ENCODE measurements around the gene DHX58. TPM values are rescaled to one million over a fixed set of nuclear protein-coding genes. Genes with fewer than 3 reads are reported as not detected.

DHX58 gene
- total RNA-seq, 4 donors from 2014 or later = 1.1 to 4.4 (median 3.1) TPM

DNA sequence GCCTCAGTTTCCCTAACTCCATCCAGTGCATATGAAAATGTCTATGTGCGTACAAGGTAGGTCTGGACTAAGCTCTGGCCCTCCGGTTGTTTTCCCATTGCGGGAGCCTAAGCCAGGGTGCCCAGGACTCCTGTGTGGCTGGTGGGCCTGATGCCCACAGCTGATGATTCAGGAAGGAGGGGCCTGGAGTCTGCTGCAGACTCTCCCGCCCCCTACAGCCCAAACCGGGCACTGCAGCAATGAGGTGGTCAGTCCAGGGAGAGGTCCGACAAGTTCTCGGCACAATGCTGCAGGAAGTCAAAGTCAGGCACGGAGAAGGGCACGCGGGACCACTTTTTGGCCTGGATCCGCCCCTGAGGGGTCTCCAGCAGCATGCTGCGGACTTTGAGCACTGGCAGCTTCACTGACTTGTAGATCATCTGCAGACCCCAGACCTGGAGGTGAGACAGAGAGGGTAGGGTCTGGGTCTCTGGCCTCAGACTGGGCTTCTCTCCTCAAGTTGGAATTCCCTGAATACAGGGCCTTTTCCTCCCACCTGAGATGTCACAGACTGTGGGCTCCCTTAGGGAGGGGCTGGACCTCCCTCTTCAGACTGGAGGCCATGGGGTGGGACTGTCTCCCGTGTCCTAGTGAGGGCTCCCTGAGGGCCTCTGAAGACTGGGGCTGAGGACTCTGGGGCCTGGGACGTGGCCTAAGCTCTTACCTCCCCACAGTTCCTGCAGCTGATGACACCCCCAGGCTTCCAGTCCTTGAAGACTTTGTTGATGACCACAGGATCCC, 10.8 kb downstream of the DHX58 start:
- H3K27me3 ChIP-seq = peaks cover 0 to 11% (median 8%) of the 10 kb centered on the region in 3 donors
- TF ChIP-seq, protein P1, sequence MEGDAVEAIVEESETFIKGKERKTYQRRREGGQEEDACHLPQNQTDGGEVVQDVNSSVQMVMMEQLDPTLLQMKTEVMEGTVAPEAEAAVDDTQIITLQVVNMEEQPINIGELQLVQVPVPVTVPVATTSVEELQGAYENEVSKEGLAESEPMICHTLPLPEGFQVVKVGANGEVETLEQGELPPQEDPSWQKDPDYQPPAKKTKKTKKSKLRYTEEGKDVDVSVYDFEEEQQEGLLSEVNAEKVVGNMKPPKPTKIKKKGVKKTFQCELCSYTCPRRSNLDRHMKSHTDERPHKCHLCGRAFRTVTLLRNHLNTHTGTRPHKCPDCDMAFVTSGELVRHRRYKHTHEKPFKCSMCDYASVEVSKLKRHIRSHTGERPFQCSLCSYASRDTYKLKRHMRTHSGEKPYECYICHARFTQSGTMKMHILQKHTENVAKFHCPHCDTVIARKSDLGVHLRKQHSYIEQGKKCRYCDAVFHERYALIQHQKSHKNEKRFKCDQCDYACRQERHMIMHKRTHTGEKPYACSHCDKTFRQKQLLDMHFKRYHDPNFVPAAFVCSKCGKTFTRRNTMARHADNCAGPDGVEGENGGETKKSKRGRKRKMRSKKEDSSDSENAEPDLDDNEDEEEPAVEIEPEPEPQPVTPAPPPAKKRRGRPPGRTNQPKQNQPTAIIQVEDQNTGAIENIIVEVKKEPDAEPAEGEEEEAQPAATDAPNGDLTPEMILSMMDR (IDR thresholded peaks at IDR 0.05 in 4 of 5, conservative IDR thresholded peaks at IDR 0.05 in 1 of 5) = peak; percentile 89 to 96 (median 93)
- no peak for TF ChIP-seq POLR2A (IDR thresholded peaks at IDR 0.05)
- H3K27ac ChIP-seq = no peak overlapping the region
- intact Hi-C loops (cut with DNase I; ENCODE audit: low total_unique reads) (loop anchor here (1.0 kb wide), 3 partner anchors 34 to 135 kb away; partner anchors contain the start of gene CNP), in situ Hi-C loops (cut with MboI; ENCODE audit: low sequenced_read_pairs in 4 of 4) (loop anchor here in 3 of 4 donors (5.0 to 10.0 kb wide), 2 partner anchors 34 to 77 kb away; partner anchors contain the start of gene NKIRAS2 (in 1 of the 3))
- H3K9me3 ChIP-seq = no peaks in the 10 kb centered on the region
- H3K4me1 ChIP-seq = peaks cover 12 to 15% of the 10 kb centered on the region in 2 donors
- peak overlapping the region in 1 of 4 donors; percentile 9 for H3K4me3 ChIP-seq
- ATAC-seq (peak; percentile 85 to 96), DNase-seq (peak; percentile 37 to 83)
- H3K36me3 ChIP-seq = no peaks in the 10 kb centered on the region

- intact Hi-C loops (cut with DNase I; ENCODE audit: low total_unique reads) (no loop called here), in situ Hi-C loops (cut with MboI; ENCODE audit: low sequenced_read_pairs in 4 of 4) (no loop called here)
- Histone ChIP-seq H3K27me3 (peaks cover 0 to 11% (median 8%) of the 10 kb centered on the region in 3 donors), H3K4me3 (no peak overlapping the region), H3K27ac (no peak overlapping the region), H3K9me3 (no peaks in the 10 kb centered on the region), H3K4me1 (peaks cover 12 to 22% of the 10 kb centered on the region in 2 donors), H3K36me3 (no peaks in the 10 kb centered on the region)
- no peak for DNase-seq
- TF ChIP-seq, protein P1 (IDR thresholded peaks at IDR 0.05 in 4 of 5, conservative IDR thresholded peaks at IDR 0.05 in 1 of 5) = no peak
- TF ChIP-seq POLR2A (IDR thresholded peaks at IDR 0.05) = no peak
- ATAC-seq = no peak
Observed at GRCh38 chr17:42098730-42099399, 13.6 kb downstream of the DHX58 start.

DNA sequence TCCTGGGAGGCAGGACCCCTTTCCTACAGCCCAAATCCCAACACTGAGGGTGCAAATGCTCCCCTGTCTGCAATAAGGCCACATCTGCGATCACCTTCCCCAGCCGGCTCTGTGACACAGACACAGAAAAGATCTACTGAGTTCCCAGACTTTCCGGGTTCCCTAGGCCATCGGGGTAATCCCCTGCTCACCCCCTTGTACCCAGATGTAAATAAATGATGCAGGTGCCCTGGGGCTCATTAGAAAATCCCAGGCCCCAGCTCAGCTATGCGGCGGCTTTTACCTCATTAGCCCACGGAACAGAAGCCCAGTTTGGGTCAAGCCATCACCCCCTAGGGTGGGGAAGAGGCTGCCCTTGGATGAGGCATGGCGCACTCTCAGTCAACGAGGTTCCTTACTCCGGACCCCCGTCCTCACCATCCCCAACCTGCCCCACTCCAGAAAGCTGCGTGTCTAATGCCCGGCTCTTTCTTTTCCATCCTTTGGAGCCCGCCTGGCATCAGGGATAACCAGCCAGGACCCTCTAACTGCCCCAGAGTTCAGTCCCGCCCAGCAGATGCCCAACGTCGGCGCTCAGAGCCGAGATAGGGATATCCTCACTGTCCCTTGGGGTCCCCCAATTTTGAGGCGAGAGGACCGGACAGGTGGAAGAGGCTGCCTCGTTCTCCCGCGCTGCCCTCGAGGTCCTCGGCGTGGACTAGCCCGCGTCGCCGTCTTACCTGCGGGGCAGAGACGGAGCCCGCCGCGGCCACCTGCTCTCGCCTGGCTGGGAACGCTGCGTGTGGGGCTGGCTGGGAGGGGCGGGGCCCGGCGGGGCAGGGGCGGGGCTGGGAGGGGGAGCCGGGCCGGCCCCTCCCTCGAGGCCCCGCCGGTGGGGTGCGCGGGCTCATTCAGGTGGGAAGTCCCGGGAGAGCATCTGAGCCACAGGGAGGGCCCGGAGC, 14.6 kb downstream of the DHX58 start, which contains the start of gene ZNF385C:
ZNF385C (minus strand) TSS at position 783 of the 941 bp plus-strand sequence. CDS start 35,417 bp downstream, outside the sequence.
- H3K4me3 ChIP-seq = no peak within 1 kb of the TSS
- no peaks in the 10 kb centered on the region for H3K9me3 ChIP-seq
- in situ Hi-C loops (cut with MboI; ENCODE audit: low sequenced_read_pairs in 4 of 4) = no loop called here
- H3K27me3 ChIP-seq = peaks cover 0 to 11% (median 8%) of the 10 kb centered on the region in 3 donors
- DNase-seq (no peak), ATAC-seq (no peak)
- peaks cover 12 to 22% of the 10 kb centered on the region in 2 donors for H3K4me1 ChIP-seq
- no peak within 1 kb of the TSS for H3K27ac ChIP-seq
- intact Hi-C loops (cut with DNase I; ENCODE audit: low total_unique reads) = no loop called here
- no peaks in the 10 kb centered on the region for H3K36me3 ChIP-seq
- no peak for TF ChIP-seq POLR2A (IDR thresholded peaks at IDR 0.05)
- TF ChIP-seq, protein P1 (IDR thresholded peaks at IDR 0.05 in 4 of 5, conservative IDR thresholded peaks at IDR 0.05 in 1 of 5) = no peak

GRCh38 chr17:42096360-42097111, 16.0 kb downstream of the DHX58 start:
- no peak overlapping the region for H3K4me3 ChIP-seq
- intact Hi-C loops (cut with DNase I; ENCODE audit: low total_unique reads) (no loop called here), in situ Hi-C loops (cut with MboI; ENCODE audit: low sequenced_read_pairs in 4 of 4) (no loop called here)
- no peak for ATAC-seq
- H3K4me1 ChIP-seq = peaks cover under 1 to 13% of the 10 kb centered on the region in 2 donors
- no peak for DNase-seq
- H3K27me3 ChIP-seq = peaks cover 0 to 11% (median 8%) of the 10 kb centered on the region in 3 donors
- no peak overlapping the region for H3K27ac ChIP-seq
- TF ChIP-seq, protein P1 (IDR thresholded peaks at IDR 0.05 in 4 of 5, conservative IDR thresholded peaks at IDR 0.05 in 1 of 5) = no peak
- TF ChIP-seq POLR2A (IDR thresholded peaks at IDR 0.05) = no peak
- H3K36me3 ChIP-seq = no peaks in the 10 kb centered on the region
- no peaks in the 10 kb centered on the region for H3K9me3 ChIP-seq

Measured in gastrocnemius medialis (tissue), 4 donors.